ENCODE data around the gene PTX3. TPM values are rescaled to one million over a fixed set of nuclear protein-coding genes. Genes with fewer than 3 reads are reported as not detected.

Gene PTX3
- total RNA-seq, 1 experiment from 2014 or later = 49.5 TPM

DNA sequence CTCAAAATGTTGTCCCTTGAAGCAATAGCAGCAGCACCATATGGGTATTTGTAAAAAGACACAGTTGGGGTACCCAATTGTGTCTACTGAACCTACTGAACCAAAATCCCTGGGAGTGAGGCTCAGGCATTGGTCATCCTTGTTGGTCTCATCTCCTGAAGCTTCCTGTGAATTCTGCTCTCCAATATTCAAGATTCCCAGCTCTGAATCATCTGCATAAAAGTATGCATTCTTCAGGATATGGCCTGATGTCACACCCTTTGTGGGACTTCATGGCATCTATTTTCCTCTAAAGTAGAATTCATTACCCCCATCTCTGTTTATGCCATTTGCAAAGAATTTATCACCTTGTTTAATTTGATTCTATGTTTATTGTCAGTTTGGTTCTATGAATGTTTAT, 13.3 kb upstream of the PTX3 start:
- DNase-seq (ENCODE audit: low read depth) = no peak

DNA sequence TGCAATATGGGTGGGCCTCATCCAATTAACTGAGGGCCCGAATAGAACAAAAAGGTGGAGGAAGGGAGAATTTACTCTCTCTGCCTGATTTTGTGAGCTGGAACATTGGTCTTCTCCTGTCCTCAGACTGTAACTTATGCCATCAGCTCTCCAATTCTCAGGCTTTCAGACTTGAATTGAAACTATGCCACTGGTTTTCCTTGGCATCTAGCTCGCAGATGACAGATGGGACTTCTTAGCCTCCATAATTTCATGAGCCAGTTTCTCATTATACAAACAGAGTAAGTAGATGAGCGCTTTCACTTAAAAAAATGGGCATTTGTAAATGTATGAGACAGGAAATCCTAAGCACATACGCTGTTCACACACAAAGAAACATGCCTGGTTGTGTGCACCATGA, 8.7 kb upstream of the PTX3 start:
- no peak for DNase-seq (ENCODE audit: low read depth)

DNA sequence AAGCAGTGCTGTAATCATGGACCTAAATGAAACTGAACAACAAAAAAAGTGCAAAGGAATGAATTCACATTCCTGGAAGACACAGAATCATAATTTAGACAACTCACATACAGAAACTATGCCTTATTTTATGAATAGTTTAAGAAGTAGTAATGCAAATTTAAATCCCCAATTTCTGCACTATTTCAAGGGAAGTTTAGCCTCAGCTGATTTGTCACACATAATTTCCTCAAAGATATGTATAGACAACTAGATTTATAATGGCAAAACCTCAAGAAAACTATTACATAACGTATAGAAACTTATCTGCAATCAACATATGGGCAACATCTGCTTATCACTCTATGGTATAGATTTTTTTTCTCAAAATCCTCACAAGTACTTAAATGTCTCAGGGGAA, 7.8 kb upstream of the PTX3 start:
- no peak for DNase-seq (ENCODE audit: low read depth)

DNA sequence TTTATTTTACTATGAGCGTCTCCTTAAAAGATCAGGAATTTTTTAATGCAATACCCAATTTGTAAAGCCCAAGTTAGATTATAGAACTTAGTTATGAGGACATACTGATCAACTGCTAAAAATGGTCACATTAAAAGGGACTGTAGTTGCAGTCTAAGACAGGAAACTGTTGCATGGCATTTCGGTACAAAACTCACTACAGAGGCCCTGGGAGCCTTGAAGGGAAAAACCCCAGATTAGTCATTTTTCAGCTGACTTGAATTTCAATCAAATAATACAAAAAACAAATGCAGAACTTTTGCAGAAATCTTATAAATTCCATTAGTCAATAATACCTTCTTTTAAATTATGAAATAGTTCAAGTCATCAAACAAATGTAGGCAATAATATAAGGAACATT, 6.9 kb upstream of the PTX3 start:
- peak; percentile 52 for DNase-seq (ENCODE audit: low read depth)

DNA sequence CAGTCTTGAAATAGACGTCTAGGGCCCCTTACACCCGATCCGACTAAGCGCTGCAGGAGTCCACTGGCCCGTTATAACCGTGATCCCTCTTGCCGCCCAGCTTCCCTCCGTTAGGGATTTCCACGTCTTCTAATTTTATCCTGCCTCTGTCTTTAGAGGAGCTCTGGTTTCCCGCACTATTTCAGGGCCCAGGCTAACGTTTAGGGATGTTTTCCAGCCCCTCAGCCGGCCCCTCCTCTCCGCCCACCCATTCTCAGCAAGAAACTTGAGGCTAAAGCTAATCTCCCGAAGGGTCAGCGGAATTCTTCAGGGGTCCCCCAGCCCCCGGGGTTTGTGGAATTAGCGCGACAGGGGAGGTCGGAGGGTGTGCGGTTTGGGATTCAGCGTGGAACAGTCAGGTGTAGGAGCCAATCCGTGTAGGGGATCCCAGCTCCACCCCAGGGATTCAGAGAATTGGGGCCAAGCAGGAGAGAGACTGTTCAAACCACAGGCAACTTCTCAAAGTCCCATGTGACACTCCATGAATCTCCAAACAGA, 1.6 kb downstream of the PTX3 start:
- peak; percentile 55 for DNase-seq (ENCODE audit: low read depth)

DNA sequence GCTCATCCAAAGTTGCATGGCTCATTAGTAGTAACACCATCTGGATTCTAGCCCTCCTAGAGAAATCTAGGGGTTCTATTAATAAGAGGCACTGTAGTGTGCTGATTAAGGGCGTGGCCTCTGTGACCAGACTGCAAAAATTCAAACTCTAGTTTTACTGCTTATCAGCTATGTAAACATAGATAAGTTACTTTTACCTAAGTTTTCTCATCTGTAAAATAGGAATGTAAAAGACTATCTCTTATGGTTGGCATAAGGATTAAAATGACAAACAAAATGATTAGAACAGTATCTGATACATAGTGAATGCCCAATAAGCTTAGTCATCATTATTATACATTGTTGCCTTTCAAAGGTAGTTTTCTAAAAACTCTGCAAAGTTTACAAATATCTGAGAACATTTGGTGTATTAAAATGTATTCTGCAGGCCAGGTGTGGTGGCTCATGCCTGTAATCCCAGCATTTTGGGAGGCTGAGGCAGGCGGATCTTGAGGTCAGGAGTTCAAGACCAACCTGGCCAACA, 4.5 kb downstream of the PTX3 start:
- DNase-seq (ENCODE audit: low read depth) = no peak

DNA sequence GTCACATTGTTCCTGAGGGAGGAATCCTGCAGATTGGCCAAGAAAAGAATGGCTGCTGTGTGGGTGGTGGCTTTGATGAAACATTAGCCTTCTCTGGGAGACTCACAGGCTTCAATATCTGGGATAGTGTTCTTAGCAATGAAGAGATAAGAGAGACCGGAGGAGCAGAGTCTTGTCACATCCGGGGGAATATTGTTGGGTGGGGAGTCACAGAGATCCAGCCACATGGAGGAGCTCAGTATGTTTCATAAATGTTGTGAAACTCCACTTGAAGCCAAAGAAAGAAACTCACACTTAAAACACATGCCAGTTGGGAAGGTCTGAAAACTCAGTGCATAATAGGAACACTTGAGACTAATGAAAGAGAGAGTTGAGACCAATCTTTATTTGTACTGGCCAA, 6.1 kb downstream of the PTX3 start:
- no peak for DNase-seq (ENCODE audit: low read depth)

DNA sequence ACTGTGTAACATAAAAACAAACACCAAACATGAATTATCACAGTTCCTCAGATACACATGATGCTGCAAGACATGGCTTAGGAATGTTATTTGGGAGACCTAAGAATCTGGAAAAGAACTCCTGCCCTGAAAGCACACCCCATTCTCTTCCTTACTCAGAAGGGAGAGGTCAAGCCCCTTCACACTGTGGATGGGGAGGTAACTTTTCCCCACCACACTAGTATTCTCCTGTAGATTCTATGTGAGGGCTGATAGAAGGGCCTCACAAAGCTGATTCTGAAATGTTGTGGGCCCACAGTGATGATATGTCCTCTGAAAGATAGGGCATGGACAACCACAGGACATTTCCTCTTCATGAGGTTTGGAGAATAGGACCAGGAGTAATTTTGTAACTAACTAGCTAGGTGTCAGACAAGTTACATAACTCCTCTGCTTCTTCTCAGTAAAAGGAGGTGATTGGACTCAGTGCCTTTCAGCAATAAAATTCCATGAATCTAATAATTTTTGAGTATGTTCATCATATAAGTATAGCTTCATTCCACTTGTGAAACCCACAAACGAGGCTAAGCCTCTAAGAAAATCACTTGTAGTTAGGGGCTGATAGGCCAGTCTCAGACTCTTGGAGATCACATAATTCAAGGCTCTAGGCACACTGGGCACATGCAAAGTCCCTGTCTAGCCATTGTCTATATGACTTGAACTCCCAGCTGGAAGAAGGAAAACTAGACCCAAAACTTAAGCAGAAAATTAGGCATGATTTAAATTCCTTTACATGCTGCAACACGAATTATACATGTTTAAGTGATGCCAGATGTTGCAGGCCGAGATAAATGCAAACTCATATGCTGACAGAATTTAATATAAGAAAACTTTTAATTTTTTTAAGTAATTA, 7.5 kb downstream of the PTX3 start:
- no peak for DNase-seq (ENCODE audit: low read depth)

DNA sequence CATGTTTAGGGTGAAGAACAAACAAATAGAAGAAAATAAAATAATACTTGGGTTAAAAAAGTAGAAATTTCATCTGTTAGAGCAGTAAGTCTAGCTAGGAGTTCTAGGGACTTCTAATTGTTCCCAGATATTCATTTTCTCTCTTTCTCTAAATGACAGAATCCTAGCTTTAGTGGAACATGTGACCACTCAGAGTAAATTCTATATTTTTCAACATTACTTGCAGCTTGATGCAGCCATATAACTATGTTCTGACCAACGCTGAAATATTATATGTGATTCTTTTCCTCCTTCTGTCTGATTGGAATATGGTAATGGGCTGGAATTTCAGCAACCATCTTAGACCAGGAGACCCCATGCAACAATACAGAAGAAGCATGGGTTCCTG, 8.1 kb downstream of the PTX3 start:
- DNase-seq (ENCODE audit: low read depth) = no peak

DNA sequence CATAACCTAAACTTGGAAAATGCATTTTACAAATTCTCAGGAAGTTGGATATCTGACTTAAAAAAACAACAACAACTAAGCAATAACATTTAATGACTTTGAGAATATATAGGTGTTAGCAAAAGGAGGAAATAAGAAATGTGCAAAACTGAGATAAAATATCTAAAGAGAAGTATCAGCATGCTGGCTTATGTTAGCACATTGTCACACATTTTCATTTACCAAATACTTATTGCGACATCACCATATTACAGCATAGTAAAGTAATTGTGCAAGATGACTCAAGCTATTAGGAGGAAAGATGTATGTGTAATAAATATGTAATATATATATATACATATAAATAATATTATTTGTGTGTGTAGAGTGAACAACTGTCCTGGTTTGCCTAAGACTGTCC, 9.2 kb downstream of the PTX3 start:
- DNase-seq (ENCODE audit: low read depth) = no peak

DNA sequence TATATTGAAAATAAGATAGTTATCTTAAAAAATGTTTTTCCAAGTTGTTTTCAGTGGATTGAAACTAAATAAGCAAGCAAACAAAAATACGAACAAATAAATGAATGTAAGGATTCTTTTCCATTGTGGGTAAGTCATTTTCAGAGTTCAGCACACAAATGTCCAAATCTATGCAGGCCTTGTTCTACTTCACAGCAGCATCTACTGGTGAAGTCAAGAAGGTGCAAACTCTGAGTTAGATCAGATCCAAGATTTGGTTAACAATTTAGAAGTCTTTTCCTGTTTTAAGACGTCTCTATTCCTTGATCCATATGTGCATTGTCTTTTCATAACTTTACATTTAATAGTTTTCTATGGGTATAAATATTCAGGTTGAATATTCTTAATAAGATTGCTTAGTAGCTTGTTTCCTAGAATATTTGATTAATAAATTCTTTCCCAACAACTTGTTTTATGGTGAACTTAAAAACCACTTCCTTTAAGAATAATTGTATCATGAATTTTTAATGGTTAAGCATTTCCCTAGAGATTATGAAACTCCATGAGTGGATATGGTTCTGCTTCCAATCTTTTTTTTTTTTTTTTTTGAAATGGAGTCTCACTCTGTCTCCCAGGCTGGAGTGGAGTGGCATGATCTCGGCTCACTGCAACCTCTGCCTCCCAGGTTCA, 10.5 kb downstream of the PTX3 start:
- DNase-seq (ENCODE audit: low read depth) = peak; percentile 19

DNA sequence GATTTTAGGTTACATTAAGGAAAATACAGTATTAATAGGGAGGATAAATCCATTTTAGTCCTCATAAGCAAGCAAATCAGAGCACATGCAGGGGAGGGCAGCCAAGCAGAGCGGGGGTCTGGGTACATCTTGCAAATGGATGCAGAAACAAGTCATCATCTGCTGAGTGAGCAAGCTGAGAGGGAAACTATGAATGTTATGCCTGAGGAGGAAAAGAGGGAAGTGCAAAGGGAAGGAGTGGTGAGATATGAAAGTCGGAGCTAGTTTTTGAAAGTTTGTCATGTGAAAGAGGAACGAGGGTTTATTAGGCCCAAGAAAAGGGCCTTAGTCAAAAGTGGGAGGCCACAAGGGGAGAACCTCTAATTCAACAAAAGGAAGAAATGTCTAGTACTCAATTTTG, 15.4 kb downstream of the PTX3 start:
- no peak for DNase-seq (ENCODE audit: low read depth)

DNA sequence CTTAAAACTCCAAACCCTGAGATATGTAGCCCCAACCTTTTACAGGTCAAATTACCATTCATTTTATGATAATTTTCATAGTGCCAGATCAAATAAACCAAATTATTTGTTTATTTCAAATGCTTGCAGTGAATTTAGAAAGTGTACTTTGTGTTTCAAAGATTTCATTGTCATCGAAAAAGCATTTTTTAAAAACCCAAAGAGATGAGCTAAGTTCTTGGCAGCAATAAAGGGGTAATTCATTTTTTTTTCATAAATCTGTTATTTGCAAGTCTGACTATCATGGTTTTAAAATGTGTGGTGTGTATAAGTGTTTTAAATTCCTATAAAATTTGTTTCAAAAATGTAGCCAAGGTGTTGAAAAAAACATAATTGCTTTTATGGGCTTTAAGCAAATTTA, 17.2 kb downstream of the PTX3 start:
- DNase-seq (ENCODE audit: low read depth) = no peak

DNA sequence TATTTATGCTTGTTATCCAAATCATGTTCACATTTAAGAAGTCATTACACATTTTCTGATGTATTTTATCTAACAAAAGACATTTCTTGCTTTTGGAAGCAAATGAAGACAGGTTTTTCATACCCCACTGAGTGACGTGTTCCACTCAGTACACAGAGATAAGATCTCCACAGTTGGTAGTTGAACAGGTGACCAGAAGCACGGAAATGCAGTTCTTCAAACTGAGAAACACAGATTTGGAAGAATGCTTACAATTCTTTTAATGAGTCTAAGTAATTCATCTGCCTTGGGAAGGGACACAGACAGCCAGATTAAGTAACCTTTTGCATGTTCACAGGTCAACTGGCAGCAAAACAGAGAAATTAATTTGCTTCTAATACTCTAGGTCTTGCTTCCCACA, 23.1 kb downstream of the PTX3 start:
- no peak for DNase-seq (ENCODE audit: low read depth)

DNA sequence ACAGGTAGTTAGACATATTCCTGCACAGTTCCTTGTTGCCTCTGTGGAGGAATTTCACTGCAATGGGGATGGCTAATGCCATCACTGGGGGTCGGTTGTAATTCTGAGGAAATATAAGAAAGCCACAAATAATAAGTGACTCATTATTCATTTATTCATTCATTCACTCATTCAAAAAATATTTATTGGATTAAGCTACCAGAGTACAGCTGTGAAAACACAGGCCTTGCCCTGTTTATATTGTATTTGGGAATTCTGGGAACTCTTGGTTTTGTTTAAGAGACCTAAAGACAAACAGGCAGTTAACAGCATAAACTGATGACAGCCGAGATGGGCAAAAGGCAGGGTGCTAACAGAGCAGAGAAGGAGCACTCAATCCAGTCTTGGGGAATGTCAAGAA, 23.6 kb downstream of the PTX3 start:
- DNase-seq (ENCODE audit: low read depth) = peak; percentile 29

DNA sequence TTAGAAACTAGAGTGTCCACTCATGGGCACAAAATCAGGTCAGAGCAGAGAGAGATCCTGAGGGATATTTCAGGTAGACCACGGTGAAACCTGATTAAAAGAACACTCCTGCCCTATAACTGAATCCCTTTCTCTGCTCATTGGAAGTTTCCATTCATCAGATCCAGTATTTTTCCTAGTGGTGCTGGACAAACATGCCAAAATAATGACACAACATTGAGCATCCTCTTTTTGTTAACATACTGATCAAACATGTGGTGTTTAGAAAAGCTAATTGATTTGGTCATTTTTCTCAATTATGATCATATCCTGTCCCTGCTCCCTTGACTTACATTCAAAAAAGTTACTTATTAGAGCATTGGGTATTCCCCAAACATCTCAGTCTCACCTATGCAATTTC, 27.2 kb downstream of the PTX3 start:
- no peak for DNase-seq (ENCODE audit: low read depth)

DNA sequence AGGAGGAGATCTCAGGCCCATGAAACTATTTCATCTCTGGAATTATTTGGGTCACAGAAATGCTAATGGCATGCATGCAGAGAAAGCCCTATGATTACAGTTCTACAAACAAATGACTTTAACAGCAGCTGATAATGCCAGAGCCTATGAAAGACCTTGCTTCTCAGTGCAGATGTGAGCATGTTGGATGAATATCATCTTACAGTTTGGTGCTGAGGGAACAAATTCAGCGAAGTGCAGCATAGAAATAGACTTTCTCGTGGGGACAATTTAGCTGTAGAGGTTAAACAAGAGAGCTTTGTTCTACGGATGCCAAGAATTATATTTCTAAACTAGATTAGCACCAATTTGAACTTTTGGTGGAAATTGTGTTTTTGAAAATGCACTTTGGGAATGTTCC, 27.7 kb downstream of the PTX3 start:
- no peak for DNase-seq (ENCODE audit: low read depth)

DNA sequence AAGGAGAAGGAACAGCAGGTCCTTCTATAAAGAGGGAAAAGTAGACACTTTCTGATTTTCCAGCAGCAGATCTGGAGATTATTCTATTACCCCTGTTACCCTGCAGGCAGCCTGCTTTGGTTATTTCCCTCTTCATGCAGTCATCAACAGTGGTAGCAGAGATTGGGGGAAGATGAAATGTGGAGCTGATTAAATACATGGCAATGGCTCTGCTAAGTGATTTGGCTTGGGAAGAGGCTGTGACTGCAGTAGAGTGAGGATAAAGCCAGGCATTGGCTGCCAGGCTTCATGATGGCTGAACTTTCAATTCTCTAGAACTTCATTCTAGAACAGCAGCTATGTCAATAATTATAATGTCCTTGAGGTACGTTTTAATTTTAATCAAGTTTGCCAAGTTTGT, 29.1 kb downstream of the PTX3 start:
- DNase-seq (ENCODE audit: low read depth) = no peak

DNA sequence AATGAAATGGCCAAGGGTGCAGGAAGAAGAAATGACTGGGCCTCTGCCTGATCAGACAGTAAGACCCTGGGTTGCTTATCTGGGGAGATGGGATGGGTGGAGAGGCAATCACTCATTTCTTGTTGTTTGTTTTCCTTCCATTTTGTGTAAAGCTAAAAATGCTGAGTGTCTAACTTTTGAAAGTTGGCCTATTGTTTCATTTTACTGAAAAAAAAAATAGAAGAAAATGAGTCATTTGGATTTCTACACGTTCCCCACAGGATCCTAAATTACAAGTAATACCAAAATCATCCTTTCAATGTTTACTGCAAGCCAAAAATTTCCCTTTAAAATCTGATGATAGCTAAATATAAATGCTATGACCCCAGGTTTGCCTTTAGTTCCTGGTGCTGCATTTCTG, 30.6 kb downstream of the PTX3 start:
- DNase-seq (ENCODE audit: low read depth) = no peak

DNA sequence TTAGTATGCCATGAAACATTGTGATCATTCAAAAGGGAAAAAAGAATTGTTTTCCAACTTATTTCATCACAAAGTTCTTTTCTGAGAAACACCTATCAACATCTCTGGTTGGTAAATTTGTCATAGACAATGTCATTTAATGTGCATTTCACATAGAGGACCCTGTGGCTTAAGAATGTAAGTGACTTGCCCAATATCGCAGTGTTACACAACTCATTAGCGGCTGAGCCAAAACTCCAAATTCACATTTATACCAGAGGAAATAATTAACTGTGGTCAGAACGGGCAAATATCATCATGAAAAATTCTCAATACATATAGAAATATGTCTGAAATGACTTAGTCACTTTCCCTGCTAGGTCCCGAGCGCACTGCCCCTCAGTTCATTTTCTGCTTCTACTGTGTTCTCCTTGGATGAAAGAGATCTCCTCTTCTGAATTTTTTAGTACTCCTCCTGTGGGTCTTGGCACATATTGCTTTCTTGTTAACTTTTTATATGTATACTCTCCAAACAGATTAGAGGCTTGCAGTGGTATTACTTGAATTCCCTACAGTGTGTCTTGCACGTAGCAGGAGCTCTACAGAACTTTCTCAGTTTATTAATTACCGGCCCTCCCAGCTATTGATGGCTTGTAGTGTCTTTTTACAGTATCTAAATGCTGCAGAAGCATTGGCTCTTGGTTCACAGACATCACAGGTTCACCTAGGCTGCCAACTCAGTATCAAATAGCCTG, 33.1 kb downstream of the PTX3 start:
- no peak for DNase-seq (ENCODE audit: low read depth)

DNA sequence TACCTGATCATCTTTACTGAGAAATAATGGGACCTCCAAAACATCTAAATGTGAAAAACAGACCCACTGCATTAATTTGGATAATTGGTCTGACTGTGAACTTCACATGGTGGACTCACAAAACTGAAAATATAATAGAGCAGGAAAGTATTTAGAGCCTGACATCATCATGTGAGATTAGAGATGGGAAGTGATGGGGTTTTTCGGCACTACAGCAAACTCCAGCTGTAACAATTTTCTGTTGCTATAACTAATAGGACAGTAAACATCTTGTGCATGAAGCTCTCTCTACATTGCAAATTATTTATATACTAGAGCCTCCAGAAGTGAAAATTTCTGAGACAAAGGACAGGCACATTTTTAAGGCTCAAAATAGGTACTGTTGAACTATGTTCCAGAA, 34.4 kb downstream of the PTX3 start:
- DNase-seq (ENCODE audit: low read depth) = no peak

DNA sequence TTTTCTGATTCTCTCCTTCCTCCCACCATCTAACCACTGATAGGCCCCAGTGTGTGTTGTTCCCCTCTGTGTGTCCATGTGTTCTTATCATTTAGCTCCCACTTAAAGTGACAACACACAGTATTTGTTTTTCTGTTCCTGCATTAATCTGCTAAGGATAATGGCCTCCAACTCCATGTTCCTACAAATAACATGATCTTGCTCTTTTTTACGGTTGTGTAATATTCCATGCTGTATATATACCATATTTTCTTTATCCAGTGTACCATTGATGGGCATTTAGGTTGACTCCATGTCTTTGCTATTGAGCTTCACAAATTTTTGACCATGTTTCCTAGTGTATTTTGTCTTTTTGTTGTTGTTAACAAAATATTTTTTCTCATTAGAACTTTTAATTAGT, 36.0 kb downstream of the PTX3 start:
- no peak for DNase-seq (ENCODE audit: low read depth)
